Stimulated activated CD8-positive, alpha-beta memory T cell treated with anti-CD3 and anti-CD28 coated beads, Interleukin-15, amount 100 ng/mL, for 48 hours (primary cell): ENCODE data around the gene XPC.

Source experiments
- DNase-seq, 2 donors: peaks; one replicate each; pipeline ENCODE4 v3.0.0-alpha.2; 2020; ENCODE audit warnings: low read depth in 2 of 2

Gene XPC

DNA sequence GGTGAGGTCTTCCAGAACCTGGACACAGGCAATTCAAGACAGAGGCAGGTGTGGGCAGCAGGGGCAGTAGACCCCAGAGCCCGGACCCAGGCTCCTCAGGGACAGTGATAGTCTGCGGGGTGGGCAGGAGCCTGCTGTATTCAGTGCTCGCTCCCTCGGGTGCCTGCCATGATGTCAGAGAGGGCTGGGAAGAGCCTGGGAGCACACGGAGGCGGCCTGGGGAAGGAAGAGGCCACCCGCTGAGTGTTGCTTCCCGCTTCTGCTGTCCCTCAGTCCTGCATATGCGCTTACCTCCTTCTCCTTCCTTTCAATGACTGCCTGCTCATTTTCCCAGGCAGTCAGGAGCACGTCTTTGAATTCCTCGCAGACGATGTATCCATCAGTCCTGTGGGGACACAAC, 30.8 kb downstream of the XPC start:
- DNase-seq: no peak

DNA sequence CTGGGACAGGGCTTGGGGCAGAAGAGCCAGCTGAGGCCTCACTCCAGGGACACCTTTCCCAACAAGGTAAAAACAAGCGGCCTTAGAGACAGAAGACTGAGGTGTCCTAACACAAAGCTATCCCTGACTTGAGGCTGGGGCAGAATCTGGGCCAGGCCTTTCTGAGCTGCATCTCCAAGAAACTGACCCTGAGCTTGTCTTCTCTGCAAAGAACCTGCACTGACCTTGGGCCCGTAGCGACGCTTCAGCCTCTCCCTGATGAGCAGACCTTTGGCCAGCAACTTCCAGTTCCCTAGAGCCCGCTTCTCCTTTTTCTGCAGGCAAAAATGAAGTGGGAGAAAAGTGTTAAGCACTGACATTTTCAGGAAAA, 31.4 kb downstream of the XPC start:
- DNase-seq: no peak

DNA sequence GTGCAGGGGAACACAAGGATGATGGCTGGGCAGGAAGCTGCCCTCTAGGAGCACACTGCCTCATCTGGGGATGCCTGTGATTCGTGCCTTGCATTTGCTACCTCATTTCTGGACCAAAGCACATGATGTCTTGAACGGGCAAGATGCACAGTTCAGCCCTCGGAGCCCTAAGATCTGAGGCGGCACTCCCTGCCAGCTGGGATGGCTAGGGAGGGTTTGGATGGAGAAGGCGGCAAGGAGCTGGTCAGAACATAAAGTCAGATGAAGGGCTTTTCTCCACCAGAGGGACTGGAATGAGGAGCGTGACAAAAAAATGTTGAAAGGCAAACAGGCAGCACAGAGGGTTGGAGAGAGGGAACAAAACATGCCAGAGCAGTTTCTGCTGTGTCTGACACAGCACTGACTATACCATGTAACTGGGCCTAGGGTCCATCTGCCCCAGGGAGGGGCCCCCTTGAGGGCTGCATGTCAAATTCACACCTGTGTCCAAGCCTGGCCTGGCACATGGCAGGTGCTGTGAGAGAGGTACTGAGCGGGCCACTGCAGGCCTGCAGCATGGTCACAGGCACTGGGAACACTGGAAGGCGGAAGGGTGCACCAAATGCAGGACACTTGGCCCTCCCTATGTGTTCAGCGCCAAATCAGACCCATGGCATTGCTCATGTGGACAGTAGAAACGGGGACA, 31.9 kb downstream of the XPC start:
- DNase-seq: no peak

DNA sequence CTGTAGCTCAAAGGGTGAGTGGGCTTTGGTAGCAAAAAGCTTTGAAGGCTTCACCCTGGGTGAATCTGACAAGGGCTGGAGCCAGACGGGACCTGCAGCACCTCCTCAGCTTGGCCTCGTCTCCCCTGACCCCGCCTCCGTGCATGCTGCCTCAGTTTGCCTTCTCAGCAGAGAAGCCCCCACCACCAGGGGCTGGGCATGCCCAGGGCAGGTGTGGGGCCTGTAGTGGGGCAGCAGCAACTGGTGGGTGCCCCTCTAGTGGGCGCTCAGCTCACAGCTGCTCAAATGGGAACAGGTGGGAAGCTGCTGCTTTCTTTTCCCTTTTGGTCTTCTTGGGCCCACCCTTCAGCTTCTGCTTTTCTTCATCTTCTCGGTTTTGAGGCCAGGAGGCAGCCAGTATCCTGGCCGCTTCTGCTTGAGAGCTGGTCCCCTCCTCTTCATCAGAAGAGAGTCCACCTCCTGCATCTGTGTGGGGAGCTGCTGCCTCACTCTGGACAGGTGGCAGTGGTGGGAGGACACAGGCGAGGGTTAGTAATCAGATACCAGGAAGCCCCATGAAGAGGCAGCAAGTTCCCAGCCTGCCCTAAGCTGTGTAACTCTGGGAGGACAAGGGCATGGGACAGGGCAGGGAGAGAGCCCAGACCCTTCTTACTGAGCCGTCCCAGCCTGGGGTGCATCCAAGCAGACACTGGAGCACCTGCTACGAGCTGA, 32.6 kb downstream of the XPC start:
- no peak for DNase-seq

DNA sequence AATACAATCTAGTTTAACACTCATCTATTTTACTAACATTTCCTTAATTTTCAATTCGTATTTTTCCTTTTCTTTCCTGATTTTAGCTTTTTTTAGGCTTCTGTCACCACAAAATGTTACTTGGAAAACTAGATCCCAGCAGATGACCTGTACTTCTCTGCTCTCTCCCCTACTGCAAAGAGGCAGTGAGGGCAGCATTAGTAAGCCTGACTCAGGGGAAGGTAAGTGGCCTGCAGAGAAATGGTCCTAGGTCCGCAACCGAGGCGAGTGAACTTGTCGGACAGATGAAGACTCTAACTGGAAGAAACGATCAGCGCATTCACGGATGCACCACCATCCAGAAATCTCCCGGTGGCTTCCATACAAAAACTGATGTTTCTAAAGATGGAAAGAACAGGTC, 33.2 kb downstream of the XPC start:
- no peak for DNase-seq

DNA sequence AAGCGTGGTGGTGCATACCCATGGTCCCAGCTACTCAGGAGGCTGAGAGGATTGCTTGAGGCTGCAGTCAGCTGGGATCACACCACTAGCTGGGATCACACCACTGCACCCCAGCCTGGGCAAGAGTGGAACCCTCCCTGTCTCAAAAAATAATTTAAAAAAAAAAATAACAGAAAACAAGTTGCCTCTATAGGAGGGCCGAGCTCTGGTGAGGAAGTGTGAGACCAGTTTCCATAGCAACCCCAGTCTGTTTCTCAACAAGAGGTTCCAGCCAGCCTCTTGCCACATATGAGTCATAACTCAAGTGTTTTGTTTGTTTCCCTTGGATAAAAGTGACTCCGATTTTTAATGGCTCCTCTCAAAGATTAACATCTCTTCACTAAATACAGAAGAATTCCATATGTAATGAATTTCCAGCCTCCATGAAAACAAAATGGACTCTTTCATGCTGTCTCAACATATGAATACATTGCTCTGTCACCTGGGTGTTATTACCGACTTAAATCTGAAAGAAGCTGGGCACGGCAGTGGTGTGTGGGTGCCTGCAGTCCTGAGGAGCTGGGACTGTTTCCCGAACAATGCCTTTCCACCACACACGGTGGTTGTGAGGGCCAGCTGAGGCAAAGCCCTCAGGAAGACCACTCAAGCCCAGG, 33.9 kb downstream of the XPC start:
- DNase-seq: peak; percentile 36 to 44

DNA sequence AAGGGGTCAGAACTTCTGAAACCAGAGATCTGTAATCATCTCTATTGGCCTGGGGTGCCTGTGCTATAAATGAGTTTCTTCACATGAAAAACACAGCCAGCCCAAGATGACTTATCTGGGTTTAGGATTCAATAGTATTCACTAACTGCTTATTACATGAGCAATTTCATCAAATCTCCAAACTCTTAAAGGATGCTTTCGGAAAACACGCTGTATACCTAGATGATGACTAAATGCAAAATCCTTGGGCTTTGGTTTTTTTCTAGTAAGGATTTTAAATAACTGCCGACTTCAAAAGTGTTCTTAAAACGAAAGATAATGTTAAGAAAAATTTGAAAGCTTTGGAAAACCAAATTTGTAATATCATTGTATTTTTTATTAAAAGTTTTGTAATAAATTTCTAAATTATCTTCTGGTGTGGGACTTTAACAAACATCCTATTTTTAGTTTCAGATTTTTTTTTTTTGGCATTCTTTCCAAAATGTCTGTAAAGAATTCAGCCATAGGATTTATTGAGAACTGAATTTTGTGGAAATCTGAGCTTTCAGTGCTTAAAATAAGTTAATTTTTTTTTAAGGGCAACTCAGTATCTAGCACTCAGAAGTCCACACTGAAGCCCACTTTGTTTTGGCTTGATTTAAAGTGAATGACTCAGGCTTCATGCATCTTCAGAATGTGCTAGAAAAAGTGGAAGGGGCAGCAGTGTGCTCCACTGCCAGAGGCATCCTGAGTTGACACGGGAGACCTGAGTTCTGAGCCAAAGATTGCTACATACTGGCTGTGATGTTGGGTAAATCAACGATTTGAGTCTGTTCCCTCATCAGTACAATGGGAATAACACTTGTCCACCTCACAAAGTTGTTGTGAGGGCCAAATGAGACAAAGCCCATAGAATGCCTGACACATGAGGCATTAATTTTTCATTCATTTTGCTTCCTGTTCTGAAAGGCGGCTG, 34.9 kb downstream of the XPC start:
- no peak for DNase-seq

DNA sequence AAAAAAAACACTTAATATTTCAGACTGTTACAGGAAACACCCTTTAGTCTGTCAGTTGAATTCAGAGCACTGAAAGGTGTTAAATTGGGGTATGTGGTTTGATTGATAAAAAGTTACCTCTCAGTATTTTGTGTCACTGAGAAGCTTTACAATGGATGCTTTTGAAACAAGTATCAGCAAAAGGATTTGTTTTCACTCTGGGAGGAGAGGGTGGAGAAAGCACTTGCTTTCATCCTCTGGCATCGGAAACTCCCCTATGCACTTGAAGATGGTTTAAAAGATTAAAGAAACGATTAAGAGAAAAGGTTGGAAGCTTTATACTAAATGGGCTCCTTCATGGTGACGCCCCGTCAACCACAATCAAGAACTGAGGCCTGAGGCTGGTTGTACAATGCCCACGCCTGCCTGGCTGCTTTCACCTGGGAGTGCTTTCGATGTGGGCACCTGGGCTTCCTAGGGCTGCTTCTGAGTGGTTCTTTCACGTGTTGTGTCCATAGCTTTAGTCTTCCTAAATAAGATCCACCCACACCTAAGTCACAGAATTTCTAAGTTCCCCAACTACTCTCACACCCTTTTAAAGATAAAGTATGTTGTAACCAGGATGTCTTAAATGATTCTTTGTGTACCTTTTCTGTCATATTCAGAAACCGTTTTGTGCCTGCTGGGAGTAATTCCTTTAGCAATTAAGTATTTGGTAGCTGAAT, 35.7 kb downstream of the XPC start:
- DNase-seq: peak in 1 of 2 donors; percentile 44

DNA sequence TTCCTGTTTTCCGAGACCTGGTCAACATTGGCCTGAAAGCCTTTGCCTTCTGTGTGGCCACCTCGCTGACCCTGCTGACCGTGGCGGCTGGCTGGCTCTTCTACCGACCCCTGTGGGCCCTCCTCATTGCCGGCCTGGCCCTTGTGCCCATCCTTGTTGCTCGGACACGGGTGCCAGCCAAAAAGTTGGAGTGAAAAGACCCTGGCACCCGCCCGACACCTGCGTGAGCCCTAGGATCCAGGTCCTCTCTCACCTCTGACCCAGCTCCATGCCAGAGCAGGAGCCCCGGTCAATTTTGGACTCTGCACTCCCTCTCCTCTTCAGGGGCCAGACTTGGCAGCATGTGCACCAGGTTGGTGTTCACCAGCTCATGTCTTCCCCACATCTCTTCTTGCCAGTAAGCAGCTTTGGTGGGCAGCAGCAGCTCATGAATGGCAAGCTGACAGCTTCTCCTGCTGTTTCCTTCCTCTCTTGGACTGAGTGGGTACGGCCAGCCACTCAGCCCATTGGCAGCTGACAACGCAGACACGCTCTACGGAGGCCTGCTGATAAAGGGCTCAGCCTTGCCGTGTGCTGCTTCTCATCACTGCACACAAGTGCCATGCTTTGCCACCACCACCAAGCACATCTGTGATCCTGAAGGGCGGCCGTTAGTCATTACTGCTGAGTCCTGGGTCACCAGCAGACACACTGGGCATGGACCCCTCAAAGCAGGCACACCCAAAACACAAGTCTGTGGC, 36.6 kb downstream of the XPC start:
- no peak for DNase-seq

DNA sequence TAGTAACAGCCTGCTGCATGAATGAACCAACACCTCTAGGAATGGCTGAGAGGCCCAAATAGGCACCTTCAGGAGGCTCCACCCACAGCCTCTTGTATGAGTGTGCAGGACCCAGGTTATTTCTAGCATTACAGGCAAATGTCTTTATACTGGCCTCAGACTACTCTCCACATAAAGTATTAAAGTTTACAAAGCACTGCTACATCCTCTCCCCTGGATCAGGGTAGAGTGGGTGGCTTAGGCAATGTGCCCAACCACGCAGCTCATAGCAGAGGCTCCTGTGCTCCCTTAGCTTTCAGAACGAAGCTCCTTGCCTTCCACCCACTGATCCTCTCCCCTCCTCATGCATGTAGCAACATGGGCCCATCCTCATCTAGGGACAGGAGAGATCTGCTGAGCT, 37.3 kb downstream of the XPC start:
- DNase-seq: no peak

DNA sequence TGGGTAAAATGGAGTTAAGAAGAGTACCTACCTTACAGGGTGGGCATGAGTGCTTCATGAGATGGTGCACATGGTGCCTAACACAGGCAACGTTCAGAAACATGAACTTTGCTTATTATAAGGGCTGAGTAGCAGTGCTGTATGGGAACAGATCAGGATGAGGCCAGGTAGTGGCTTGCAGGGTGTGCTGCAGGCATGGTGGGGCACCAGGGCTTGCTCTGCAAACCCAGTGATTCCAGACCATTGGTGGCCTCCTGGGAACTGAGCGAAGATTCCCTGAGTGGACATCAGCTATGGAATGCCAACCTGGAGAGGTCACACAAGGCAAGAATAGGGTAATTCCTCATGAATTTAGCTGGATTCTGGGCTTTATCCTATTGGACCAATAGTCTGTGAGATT, 37.7 kb downstream of the XPC start:
- no peak for DNase-seq

DNA sequence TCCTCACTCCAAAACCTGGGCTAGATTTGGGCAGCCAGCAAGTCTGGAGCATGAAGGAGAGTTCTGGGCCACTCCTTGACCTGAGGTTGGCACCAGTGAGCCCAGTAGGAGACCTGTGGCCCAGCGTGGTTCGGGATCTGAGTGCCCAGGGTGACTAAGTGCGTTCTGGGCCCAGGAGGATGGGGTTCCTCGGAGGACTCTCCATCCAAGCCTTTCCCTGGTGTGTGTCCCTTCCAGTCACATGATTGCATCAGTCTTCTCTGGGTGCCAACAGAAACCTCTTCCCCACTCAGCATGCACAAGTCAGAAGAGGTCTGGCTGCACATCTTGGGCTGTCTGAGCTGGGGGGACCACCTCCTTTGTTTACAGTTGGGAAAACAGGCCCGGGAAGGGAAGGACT, 38.6 kb downstream of the XPC start:
- DNase-seq: no peak

DNA sequence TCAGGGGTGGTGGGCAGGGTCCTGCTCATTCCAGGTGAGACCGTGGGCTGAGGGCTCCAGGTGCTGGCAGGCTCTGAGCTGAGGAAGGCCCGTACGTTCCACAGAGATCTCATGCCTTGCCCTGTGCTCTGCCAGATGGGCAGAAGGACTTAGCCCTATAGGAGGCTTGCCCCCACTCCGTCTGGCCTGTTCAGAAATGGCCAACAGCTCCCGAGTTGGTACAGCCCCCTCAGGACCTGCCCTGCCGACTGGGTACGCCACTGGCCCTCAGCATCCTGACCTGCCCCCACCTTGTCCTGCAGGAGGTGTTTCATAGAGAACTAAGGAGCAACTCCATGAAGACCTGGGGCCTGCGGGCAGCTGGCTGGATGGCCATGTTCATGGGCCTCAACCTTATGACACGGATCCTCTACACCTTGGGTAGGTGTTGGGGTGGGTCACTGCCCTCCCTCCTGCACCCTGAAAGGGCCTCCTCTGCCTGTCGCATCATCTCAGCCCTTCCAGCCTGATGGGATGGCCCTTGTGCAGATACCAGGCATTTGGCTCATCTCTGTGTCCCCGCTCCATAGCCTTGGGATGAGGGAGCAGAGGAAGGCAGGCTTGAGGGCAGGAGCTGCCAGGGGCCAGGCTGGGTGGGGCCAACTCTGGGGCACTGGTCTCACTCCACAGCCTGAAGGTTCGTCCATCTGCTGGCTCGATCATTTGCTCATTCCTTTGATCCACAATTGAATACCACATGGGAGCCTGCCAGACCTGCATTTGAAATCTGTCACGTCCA, 39.3 kb downstream of the XPC start:
- DNase-seq: no peak

DNA sequence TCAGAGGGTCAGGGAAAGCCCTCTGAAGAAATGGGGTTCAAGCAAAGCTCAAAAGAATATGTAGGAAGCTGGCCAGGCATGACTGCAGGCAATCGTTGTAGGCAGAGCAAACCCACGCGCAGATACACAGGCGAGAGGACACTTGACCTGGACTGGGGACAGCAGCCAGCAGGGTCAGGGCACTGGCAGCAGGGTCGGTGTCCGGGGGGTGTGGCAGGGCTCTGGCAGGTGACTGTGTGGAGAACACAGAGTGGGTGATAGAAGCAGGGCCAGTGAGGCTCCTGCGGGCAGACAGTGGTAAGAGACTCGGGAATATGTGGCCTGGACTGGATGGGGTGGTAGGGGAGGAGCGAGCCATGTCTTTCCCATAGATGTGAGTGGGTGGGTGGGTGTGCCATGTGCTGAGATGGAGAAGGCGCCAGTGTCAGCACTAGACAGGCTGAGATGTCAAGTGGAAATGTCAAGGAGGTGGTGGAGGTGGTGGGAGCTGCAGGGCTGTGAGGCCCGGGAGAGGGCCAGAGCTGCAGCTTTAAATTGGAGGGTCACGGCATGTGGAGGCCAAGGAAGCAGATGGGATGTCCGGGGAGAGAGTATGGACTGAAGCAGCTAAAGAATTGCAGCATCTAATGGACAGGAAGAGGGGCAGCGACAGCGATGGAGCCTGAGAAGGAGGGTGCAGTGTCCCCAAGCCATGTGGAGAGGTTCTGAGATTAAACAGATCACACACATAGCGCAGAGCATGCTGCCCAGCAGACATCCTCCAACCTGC, 40.1 kb downstream of the XPC start:
- no peak for DNase-seq

DNA sequence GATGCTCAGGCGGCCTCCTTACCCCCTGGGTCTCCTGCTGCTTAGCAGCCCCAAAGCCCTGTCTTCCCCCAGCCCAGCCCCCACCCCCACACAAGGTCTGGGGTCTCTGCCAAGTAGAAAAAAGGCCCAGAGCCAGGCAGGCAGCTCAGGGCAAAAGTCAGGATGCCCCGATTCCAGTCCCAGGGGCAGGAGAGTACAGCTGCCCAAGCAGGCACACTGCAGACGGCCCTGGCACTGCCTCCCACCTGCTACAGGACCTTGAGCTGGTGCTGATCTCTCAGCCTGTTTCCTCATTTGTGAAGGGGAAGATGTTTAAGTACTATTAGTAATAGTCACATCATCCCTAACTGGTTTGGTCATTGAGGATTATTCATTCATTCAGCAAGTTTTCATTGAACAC, 41.0 kb downstream of the XPC start:
- no peak for DNase-seq

DNA sequence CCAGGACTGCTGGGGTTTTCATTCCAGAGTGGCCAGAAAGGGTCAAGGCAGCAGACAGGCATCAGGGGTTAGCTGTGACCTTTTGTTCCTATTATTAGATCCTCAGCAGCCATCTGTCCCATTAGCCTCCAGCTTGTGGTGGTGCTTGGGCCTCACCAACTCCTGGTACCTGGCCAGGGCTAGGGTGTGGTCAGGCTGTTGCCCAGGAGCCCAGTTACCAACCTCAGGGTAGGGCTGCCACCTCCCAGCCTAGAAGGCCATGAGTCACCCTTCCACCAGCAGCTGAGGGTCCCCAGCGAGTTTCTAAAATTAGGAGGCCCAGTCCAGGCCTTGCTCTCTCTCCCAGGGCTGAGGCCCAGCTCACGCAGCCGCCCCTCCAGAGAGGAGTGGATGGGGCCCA, 41.4 kb downstream of the XPC start:
- DNase-seq: no peak

DNA sequence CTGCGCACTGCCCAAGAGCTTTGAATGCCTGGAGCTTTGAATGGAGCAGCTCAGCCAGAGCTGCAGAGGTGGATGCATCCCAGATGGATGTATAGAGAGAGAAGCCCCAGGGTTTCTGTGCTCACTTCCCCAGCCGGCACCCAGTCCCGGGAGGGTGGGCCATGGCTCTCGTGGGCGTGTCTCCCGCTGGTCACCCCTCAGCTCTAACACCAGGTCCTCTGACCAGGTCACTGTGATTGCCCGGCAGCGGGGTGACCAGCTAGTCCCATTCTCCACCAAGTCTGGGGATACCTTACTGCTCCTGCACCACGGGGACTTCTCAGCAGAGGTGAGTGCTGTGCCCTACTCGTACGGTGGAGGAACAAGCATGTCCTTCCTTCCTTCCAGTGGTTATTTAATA, 42.8 kb downstream of the XPC start:
- no peak for DNase-seq

DNA sequence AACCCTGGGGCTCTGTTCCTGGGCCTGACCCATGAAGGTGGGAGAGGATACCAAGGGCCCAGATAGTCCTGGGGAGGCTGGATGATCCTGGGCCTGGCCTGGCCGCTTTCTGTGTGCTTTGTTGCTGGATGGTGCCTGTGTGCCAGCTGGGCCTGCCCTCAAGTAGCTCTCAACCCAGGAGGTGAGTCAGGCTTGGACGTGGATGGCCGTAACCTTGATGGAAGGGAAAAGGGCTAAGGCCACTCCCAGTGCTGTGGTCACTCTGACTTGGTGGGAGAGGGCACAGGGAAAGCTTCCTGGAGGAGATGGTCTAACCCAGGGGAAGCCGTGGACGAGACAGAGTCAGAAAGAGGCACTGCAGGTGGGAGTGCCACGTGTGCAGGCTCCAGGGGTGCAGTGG, 44.1 kb downstream of the XPC start:
- no peak for DNase-seq

DNA sequence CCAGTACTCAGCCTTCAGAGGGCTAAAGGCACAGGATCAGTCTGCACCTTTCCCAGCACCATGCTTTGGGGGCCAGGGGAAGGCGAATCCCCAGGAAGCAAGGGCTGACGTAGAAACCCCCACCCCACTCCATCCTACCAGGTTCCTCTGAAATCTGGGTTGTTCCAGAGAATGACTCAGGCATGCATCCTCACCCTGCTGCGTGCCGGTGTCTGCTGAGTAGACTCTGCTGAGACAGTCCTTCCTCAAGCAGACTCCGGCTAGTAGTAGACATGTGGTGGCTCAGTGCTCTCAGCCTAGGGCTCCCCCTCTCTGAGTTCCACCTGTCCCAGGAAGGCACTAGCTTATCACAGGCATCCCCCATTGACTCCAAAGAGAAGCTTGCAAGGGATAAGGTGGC, 44.5 kb downstream of the XPC start:
- no peak for DNase-seq
